IgD-negative memory B cell (primary cell): ENCODE results near the gene COL13A1. TPM values are rescaled to one million over a fixed set of nuclear protein-coding genes. Genes with fewer than 3 reads are reported as not detected.

Experiments
- H3K27ac Mint-ChIP-seq, 3 donors: one replicate each; pipeline ENCODE4 v1.8.0; 2020 to 2022; ENCODE audit warnings: mild to moderate bottlenecking in 3 of 3, mixed read lengths in 3 of 3, moderate library complexity in 1 of 3
- H3K27me3 Mint-ChIP-seq: one replicate; pipeline ENCODE4 v1.8.0; 2021; ENCODE audit warnings: mixed read lengths
- H3K36me3 Mint-ChIP-seq: one replicate; pipeline ENCODE4 v1.8.0; 2020; ENCODE audit warnings: mild to moderate bottlenecking, mixed read lengths
- H3K4me1 Mint-ChIP-seq, 3 donors: one replicate each; pipeline ENCODE4 v1.8.0; 2020 to 2022; ENCODE audit warnings: mixed read lengths in 3 of 3, mild to moderate bottlenecking in 1 of 3
- H3K4me3 Mint-ChIP-seq, 4 donors: one replicate each; pipeline ENCODE4 v1.8.0; 2020 to 2022; ENCODE audit warnings: mild to moderate bottlenecking in 4 of 4, mixed read lengths in 4 of 4, moderate library complexity in 3 of 4
- H3K9me3 Mint-ChIP-seq, 3 donors: one replicate each; pipeline ENCODE4 v1.8.0; 2020 to 2021; ENCODE audit warnings: mixed read lengths in 3 of 3, mild to moderate bottlenecking in 1 of 3
- polyA plus RNA-seq: library from polyadenylated mRNA; unstranded; fragments of 300-500 nt; fragmentation: Illumina TruSeq; gene quantifications from one replicate; pipeline ENCODE4 v1.2.3, GENCODE V29; 2021

The COL13A1 gene
- polyA plus RNA-seq, 1 donor from 2014 or later, result not detected

DNA sequence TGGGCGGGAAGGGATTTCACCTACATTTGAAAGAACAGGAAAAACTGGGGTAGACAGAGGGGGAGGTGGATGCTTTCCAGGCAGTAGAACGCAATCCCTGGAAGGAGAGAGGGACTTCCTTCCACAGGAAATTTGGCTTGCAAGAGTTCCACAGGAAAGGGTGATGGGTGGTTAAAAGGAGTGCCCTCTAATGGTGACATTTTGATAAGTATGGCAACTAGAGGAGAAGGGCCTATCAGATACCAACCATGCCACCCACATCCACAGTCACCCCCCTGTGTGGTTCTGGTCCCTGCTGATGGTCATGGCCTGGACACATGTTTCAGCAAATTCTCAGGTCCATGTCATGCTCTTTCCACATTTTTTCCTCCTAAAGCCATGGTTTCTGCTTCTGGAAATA is 27.1 kb upstream of the COL13A1 start:
- H3K36me3 Mint-ChIP-seq, result no peaks in the 10 kb centered on the region
- H3K27me3 Mint-ChIP-seq, result peaks cover 4% of the 10 kb centered on the region
- H3K4me1 Mint-ChIP-seq, result no peaks in the 10 kb centered on the region
- no peaks in the 10 kb centered on the region for H3K9me3 Mint-ChIP-seq
- H3K4me3 Mint-ChIP-seq, result no peak overlapping the region
- no peak overlapping the region for H3K27ac Mint-ChIP-seq

DNA sequence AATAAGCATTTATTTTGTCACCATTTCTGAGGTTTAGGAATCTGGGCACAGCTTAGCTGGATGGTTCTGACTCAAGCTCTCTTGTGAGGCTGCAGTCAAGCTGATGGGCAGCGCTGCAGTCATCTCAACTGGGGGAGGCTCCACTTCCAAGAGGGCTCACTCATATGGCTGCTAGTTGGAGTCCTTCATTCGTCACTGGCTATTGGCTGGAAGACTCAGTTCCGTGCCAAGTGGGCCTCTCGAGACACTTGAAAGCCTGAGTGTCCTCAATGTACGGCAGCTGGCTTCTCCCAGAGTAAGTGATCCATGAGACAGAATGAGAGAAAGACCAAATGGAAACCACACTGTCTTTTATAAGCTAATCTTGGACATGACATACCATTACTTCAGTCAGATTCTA is 21.6 kb upstream of the COL13A1 start:
- Mint-ChIP-seq H3K4me3 (no peak overlapping the region), H3K36me3 (no peaks in the 10 kb centered on the region), H3K27ac (no peak overlapping the region), H3K9me3 (no peaks in the 10 kb centered on the region), H3K4me1 (no peaks in the 10 kb centered on the region), H3K27me3 (peaks cover 6% of the 10 kb centered on the region)

DNA sequence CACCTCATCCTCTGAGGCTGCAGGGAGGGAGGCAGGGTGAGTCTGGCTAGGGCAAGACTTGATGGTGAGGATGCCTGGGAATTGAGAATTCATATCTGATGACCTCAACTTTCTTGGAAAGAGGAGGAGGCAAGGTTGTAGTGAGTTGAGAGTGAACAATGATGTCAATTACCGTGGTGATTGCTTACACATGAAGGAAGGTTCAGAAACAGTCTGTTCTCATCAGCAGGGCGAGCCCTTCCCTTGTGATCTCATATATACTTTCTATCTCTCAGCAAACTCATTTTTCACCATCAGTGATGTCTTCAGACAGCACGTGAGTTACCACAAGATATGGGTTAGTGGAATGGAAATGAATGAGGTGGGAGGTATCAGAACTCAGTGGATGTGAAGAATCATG is 20.1 kb upstream of the COL13A1 start:
- peaks cover 6% of the 10 kb centered on the region for H3K27me3 Mint-ChIP-seq
- no peak overlapping the region for H3K27ac Mint-ChIP-seq
- no peak overlapping the region for H3K4me3 Mint-ChIP-seq
- H3K4me1 Mint-ChIP-seq, result no peaks in the 10 kb centered on the region
- no peaks in the 10 kb centered on the region for H3K36me3 Mint-ChIP-seq
- no peaks in the 10 kb centered on the region for H3K9me3 Mint-ChIP-seq

DNA sequence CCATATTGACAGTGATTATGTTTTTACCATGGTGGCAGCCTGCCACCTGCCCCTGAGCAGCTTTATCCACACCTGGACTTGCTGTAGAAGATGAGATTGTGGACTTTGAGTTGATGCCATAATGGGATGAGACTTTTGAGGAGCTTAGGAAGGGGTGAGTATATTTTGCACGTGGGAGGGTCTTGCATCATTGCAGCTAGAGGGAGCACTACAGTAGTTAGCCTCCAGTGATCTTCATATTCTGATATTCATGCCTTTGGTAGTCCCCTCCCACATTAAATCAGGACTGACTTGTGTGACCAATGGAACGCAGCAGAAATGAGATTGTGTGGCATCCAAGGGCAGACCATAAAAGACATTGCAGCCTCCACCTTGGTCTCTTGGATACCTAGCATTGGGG is 18.2 kb upstream of the COL13A1 start:
- Mint-ChIP-seq H3K9me3 (no peaks in the 10 kb centered on the region), H3K4me1 (no peaks in the 10 kb centered on the region), H3K27me3 (peaks cover 5% of the 10 kb centered on the region), H3K27ac (no peak overlapping the region), H3K36me3 (no peaks in the 10 kb centered on the region), H3K4me3 (no peak overlapping the region)

DNA sequence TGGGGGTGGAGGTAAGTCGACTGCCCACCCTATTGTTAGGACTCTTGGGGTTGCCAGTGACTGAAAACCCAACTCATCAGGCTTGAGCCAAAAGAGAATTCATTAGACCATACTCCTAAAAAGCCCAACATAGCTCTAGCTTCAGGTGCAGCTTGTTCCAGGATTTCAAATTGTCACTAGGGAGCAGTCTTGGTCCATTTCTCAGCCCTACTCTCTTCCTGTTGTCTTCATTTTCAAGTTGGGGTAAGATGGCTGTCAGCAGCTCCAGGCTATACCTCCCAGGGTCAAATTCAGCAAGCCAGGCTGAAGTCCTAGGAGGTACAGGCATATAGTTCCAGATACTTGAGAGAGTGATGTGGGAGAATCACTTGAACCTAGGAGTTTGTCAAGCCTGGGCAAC is 14.9 kb upstream of the COL13A1 start:
- no peak overlapping the region for H3K27ac Mint-ChIP-seq
- no peaks in the 10 kb centered on the region for H3K36me3 Mint-ChIP-seq
- no peak overlapping the region for H3K4me3 Mint-ChIP-seq
- H3K4me1 Mint-ChIP-seq, result no peaks in the 10 kb centered on the region
- H3K27me3 Mint-ChIP-seq, result peaks cover 4% of the 10 kb centered on the region
- peaks cover 0 to 1% (median 0%) of the 10 kb centered on the region in 3 donors for H3K9me3 Mint-ChIP-seq

DNA sequence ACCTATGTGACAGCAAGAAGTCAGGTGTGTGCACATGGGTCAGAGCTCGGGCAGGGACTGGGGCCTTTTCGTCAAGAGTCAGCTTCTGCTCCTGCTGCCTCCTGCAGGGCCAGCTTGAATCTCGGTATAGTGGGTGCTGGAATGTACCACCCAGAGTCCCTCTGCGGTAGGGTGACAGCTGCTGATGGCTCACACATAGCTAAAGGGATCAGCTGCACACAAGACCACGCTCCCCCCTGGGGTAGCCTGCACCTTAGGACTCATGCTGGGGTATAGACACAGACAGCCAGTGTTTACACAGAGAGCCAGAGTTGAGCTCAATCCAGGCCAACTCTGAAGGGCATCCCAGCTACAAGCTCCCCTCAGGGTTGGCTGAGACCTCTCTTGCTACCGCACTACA is 14.0 kb upstream of the COL13A1 start:
- peaks cover 0 to 2% (median 0%) of the 10 kb centered on the region in 3 donors for H3K9me3 Mint-ChIP-seq
- peaks cover 4% of the 10 kb centered on the region for H3K27me3 Mint-ChIP-seq
- H3K36me3 Mint-ChIP-seq, result no peaks in the 10 kb centered on the region
- no peak overlapping the region for H3K4me3 Mint-ChIP-seq
- no peak overlapping the region for H3K27ac Mint-ChIP-seq
- no peaks in the 10 kb centered on the region for H3K4me1 Mint-ChIP-seq

DNA sequence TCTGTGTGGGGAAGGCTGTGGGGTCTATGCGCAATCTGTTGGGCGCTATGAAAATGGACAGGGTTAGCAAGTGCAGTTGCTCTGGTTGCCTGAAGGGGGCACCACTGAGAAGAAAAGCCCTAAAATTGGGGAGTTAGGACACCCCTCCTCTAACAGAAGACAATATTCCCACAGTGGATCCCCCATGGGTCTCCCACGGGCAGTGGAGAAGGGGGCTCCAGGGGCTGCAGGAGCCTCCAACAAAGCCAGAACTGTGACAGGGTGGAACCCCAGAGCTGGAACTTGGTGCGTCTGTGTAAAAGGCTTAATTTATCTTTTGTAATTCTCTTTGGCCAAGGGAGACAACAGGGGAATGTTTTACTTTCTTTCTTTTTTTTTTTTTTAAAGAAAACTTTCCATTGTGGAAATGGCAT is 12.5 kb upstream of the COL13A1 start:
- Mint-ChIP-seq H3K4me1 (no peaks in the 10 kb centered on the region), H3K4me3 (no peak overlapping the region), H3K27ac (no peak overlapping the region)

DNA sequence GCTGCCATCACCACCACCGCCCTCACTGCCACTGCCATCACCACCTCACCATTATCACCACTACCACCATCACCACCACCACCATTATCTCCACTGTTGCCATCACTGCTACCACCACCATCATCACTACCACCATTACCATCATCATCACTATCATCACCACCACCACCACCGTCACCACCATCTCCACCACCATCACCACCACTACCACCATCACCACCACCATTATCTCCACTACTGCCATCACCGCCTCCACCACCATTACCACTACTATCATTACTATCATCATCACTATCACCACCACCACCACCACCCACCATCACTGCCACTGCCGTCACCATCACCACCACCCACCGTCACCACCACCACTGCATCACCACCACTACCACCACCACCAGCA is 9.9 kb upstream of the COL13A1 start:
- Mint-ChIP-seq H3K4me3 (no peak overlapping the region), H3K36me3 (no peaks in the 10 kb centered on the region), H3K27me3 (peaks cover 3% of the 10 kb centered on the region), H3K9me3 (peaks cover 0 to 5% (median 1%) of the 10 kb centered on the region in 3 donors), H3K27ac (no peak overlapping the region), H3K4me1 (no peaks in the 10 kb centered on the region)

More for the DNA sequence above, 12.5 kb upstream of the COL13A1 start:
- peaks cover 8% of the 10 kb centered on the region for H3K27me3 Mint-ChIP-seq
- peaks cover 0 to 5% (median 1%) of the 10 kb centered on the region in 3 donors for H3K9me3 Mint-ChIP-seq
- no peaks in the 10 kb centered on the region for H3K36me3 Mint-ChIP-seq

DNA sequence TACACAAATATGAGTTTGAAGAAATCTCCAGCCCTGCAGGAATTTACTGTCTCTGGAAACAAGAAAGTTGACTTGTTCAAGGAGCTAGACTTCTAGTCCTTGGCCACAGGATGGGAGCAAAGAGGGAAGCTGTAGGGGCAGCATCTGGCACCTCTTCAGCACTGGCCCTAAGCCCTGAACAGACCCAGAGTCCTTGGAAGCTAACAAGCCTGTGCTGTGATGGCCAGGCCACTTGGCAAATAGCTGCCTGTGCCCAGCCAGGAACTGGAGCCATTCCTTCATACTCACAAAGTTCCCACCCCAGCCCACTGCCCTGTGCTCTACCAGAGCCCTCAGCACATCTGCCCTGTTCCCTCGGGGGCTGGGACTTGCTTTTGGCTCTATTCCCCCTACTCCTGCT is 9.4 kb upstream of the COL13A1 start:
- no peaks in the 10 kb centered on the region for H3K36me3 Mint-ChIP-seq
- no peaks in the 10 kb centered on the region for H3K4me1 Mint-ChIP-seq
- H3K4me3 Mint-ChIP-seq, result no peak overlapping the region
- no peak overlapping the region for H3K27ac Mint-ChIP-seq
- peaks cover 0 to 5% (median 1%) of the 10 kb centered on the region in 3 donors for H3K9me3 Mint-ChIP-seq
- peaks cover 4% of the 10 kb centered on the region for H3K27me3 Mint-ChIP-seq

DNA sequence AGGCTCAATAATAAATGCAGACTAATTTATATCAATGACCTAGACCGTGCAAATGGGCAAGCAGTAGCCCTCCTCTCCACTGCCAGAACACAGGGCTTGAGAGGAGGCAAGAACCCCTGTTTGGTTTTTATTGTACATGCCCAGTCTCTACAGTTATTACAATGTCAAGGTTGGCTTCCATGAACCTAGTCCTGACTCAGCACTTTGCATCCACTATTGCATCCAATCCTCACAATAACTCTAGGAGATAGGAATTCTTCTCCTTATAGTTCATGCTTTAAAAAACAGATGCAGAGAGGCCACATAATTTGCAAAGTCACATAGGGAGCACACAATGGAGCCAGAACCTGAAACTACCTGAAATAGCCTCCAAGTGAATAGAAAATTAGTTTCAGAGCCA is 7.0 kb upstream of the COL13A1 start:
- Mint-ChIP-seq H3K27me3 (peaks cover 12% of the 10 kb centered on the region), H3K9me3 (peaks cover 0 to 5% (median 1%) of the 10 kb centered on the region in 3 donors), H3K4me1 (peaks cover 0 to 4% (median 0%) of the 10 kb centered on the region in 3 donors), H3K36me3 (no peaks in the 10 kb centered on the region), H3K4me3 (no peak overlapping the region), H3K27ac (no peak overlapping the region)

DNA sequence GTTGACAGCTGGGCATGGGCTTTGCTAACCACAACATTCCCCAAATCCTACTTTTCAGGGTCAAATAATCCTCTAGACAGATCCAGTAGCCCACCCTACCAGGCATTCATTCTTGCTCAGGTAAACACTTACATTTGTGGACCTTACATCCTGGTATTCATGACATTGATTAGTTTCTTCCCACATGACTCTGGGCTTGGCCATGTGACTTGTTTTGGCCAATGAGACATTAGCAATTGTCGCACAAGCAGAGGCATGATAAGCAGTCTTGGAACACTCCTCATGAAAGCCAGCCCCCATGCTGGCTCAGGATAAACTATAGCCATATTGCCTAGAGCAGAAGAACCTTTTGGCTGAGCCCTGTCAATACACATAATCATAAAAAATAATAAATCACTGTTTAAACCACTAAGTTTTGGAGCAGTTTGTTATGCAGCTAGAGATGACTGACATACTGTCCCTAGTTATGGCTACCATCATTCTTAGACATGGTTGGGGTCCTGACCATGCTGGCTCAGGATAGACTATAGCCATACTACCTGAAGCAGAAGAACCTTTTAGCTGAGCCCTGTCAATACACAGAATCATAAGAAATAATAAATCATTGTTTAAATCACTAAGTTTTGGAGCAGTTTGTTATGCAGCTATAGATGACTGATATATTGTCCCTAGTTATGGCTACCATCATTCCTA is 6.3 kb upstream of the COL13A1 start:
- Mint-ChIP-seq H3K4me1 (peaks cover 0 to 4% (median 0%) of the 10 kb centered on the region in 3 donors), H3K27me3 (peaks cover 13% of the 10 kb centered on the region)

DNA sequence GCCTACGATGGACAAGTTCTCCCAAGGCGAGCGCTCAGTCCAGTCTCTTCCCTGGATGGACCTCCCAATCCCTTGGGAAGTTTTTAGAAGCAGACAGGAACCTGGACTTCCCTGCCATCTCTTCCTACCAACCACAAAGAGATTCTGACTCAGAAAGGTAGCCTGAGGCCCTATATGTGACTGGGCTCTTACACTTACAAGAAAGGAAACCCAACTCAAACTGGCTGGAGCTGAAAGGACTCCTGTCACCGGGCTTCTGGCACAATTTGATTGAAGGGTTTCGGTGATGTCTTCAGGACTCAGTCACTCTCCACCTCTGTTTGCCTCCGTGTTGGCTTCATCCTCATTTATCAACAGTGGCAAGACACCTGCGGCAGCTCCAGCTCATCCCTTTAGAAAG is 3.7 kb upstream of the COL13A1 start:
- Mint-ChIP-seq H3K4me3 (no peak overlapping the region), H3K36me3 (no peaks in the 10 kb centered on the region), H3K27me3 (peaks cover 28% of the 10 kb centered on the region), H3K4me1 (peaks cover 3 to 5% (median 4%) of the 10 kb centered on the region in 3 donors), H3K9me3 (peaks cover 0 to 2% (median 1%) of the 10 kb centered on the region in 3 donors), H3K27ac (no peak overlapping the region)

More for the DNA sequence above, 6.3 kb upstream of the COL13A1 start:
- no peak overlapping the region for H3K4me3 Mint-ChIP-seq
- H3K9me3 Mint-ChIP-seq, result peaks cover 0 to 5% (median 1%) of the 10 kb centered on the region in 3 donors
- no peaks in the 10 kb centered on the region for H3K36me3 Mint-ChIP-seq
- H3K27ac Mint-ChIP-seq, result no peak overlapping the region

DNA sequence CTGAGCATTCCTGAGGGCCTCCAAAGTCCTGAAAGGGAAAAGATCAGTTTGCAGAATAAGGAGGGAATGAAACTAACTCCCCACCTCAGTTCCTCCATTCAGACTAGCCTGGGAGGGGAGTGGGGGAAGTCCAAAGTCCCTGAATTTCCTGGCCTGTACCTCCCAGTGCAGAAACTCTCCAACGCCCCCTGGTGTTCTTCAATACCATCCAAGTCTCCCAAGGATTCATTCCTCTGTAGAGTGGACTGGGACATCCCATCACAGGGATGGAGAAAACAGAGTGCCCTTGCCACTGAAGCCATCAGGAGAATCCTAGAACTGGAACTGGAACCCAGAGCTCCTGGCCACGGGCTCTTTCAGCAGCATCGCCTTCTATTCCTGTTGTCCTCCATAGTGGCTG is 1.6 kb upstream of the COL13A1 start:
- Mint-ChIP-seq H3K27me3 (peaks cover 41% of the 10 kb centered on the region), H3K4me1 (peaks cover 3 to 6% (median 4%) of the 10 kb centered on the region in 3 donors), H3K27ac (no peak overlapping the region), H3K9me3 (no peaks in the 10 kb centered on the region), H3K36me3 (no peaks in the 10 kb centered on the region), H3K4me3 (no peak overlapping the region)

DNA sequence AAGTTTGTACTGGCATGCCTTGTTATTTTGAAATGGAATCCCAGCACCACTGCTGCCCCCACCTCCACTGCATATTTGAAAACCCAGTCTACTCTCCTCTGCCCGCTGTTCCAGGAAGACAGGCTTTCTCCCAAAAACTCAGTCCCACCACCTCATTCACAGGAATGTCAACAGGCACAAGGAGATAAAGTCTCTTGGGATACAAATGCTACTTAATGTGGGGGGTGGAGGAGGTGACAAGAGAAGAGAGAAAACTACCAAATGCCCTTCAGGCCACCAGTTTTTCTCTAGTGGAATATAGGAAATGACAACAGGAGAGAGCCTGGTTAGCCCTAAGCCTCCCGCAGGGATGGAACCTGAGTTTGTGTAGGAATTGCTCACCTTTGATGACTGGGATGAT is 1.0 kb upstream of the COL13A1 start:
- H3K4me3 Mint-ChIP-seq, result no peak overlapping the region
- H3K36me3 Mint-ChIP-seq, result no peaks in the 10 kb centered on the region
- H3K27ac Mint-ChIP-seq, result no peak overlapping the region
- peaks cover 3 to 6% (median 4%) of the 10 kb centered on the region in 3 donors for H3K4me1 Mint-ChIP-seq
- H3K27me3 Mint-ChIP-seq, result peaks cover 43% of the 10 kb centered on the region
- H3K9me3 Mint-ChIP-seq, result no peaks in the 10 kb centered on the region

DNA sequence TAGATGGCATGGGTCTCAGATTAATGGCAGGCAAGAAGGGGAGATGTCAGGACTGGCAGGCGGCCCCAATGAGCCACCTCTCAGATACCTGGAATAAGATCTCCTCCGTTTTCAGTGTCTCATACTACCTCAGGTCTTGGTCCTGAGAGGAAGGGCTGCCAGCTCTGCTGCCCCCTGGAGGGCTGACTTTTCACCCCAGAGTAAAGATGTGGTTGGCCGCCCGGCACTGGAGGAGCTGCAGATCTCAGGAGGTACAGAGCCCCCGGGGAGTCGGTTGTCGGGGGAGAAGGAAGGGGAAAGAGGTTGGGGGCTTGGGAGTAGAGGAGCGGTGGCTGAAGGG is 642 bp upstream of the COL13A1 start:
- Mint-ChIP-seq H3K9me3 (no peaks in the 10 kb centered on the region), H3K36me3 (no peaks in the 10 kb centered on the region), H3K4me3 (peak overlapping the region in 1 of 4 donors; percentile 63), H3K27ac (no peak overlapping the region), H3K27me3 (peaks cover 43% of the 10 kb centered on the region), H3K4me1 (peaks cover 3 to 6% (median 4%) of the 10 kb centered on the region in 3 donors)

DNA sequence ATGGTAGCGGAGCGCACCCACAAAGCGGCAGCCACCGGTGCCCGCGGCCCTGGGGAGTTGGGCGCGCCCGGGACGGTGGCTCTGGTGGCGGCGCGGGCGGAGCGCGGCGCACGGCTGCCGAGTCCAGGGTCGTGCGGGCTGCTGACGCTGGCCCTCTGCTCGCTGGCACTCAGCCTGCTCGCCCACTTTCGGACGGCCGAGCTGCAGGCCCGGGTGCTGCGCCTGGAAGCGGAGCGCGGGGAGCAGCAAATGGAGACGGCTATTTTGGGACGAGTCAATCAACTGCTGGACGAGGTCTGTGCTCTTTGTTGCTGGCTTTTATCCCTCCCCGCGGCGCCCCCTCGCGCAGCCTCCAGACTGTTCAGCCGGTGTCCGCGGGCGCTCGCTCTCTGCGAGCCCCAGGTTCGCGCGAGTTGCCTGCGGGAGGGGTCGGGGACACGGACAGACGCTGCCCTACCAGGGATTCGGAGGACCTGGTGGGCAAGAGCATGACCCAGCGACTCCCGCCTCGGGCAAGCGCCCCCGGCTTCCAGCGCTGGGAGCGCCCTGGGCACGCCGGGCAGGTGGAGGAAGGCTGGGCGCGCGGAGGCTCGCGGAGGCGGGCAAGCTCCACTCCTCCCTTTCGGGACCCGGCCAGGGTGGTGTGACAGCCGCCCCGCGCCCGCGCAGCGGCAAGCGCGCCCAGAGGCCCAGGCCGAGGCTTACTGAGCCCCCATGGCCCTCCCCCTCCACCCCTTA is 887 bp downstream of the COL13A1 start:
- H3K4me3 Mint-ChIP-seq, result no peak overlapping the region
- peaks cover 40% of the 10 kb centered on the region for H3K27me3 Mint-ChIP-seq
- no peaks in the 10 kb centered on the region for H3K9me3 Mint-ChIP-seq
- no peak overlapping the region for H3K27ac Mint-ChIP-seq
- H3K4me1 Mint-ChIP-seq, result peaks cover 3 to 6% (median 4%) of the 10 kb centered on the region in 3 donors
- no peaks in the 10 kb centered on the region for H3K36me3 Mint-ChIP-seq
